Measurements from ENCODE around the gene SUPT6H.

The SUPT6H gene

GRCh38 chr17:28705728-28706334 is 43.8 kb downstream of the SUPT6H start:
- no peak for TF ChIP-seq CTCF (conservative IDR thresholded peaks at IDR 0.05; ENCODE audit: control insufficient read depth, insufficient read depth, low read depth, low read length)
- no peak overlapping the region for H3K4me3 ChIP-seq (ENCODE audit: control insufficient read depth, low read depth, low read length)
- no peak for DNase-seq (ENCODE audit: low read depth)

- H3K4me3 ChIP-seq (ENCODE audit: control insufficient read depth, low read depth, low read length) = no peak overlapping the region
- TF ChIP-seq CTCF (conservative IDR thresholded peaks at IDR 0.05; ENCODE audit: control insufficient read depth, insufficient read depth, low read depth, low read length) = no peak
- DNase-seq (ENCODE audit: low read depth) = no peak
Observed at GRCh38 chr17:28706471-28707338, 44.7 kb downstream of the SUPT6H start.

GRCh38 chr17:28707339-28707720 is 45.3 kb downstream of the SUPT6H start:
- no peak for DNase-seq (ENCODE audit: low read depth)
- TF ChIP-seq CTCF (conservative IDR thresholded peaks at IDR 0.05; ENCODE audit: control insufficient read depth, insufficient read depth, low read depth, low read length) = no peak
- no peak overlapping the region for H3K4me3 ChIP-seq (ENCODE audit: control insufficient read depth, low read depth, low read length)

GRCh38 chr17:28710861-28711722 is 49.1 kb downstream of the SUPT6H start:
- no peak for TF ChIP-seq CTCF (conservative IDR thresholded peaks at IDR 0.05; ENCODE audit: control insufficient read depth, insufficient read depth, low read depth, low read length)
- DNase-seq (ENCODE audit: low read depth) = peak; percentile 82
- peak overlapping the region; percentile 46 for H3K4me3 ChIP-seq (ENCODE audit: control insufficient read depth, low read depth, low read length)

GRCh38 chr17:28711723-28712031 is 49.7 kb downstream of the SUPT6H start, which contains the start of gene PROCA1:
PROCA1 (minus strand) TSS chr17:28711888; CDS start chr17:28711660, 228 bp downstream.
- peak within 1 kb of the TSS; percentile 46 for H3K4me3 ChIP-seq (ENCODE audit: control insufficient read depth, low read depth, low read length)
- TF ChIP-seq CTCF (conservative IDR thresholded peaks at IDR 0.05; ENCODE audit: control insufficient read depth, insufficient read depth, low read depth, low read length) = no peak
- DNase-seq (ENCODE audit: low read depth) = no peak

- no peak for DNase-seq (ENCODE audit: low read depth)
- TF ChIP-seq CTCF (conservative IDR thresholded peaks at IDR 0.05; ENCODE audit: control insufficient read depth, insufficient read depth, low read depth, low read length) = no peak
- H3K4me3 ChIP-seq (ENCODE audit: control insufficient read depth, low read depth, low read length) = peak overlapping the region; percentile 34
Observed at GRCh38 chr17:28712032-28712704, 50.2 kb downstream of the SUPT6H start.

Data from fibroblast of mammary gland (primary cell).